Astrocyte of the hippocampus (primary cell): Measurements from ENCODE around the gene ERBB2.
"Not testable (repeated sequence)": the region's sequence is repeated elsewhere in the genome, so short reads cannot be mapped to it uniquely, and the experiment has no call there.

ENCODE experiments used
- DNase-seq: peaks from one replicate; pipeline ENCODE4 v3.0.0; 2011; ENCODE audit warnings: low read depth, low spot score

ERBB2 gene

GRCh38 chr17:39725923-39726322, 26.1 kb downstream of the ERBB2 start:
- DNase-seq: not testable (repeated sequence)

GRCh38 chr17:39726617-39727016, 26.8 kb downstream of the ERBB2 start:
- DNase-seq: no peak

GRCh38 chr17:39727556-39727955, 27.7 kb downstream of the ERBB2 start:
- no peak for DNase-seq

- DNase-seq: no peak
These were observed 29.5 kb downstream of the ERBB2 start for GRCh38 chr17:39729280-39729851.

GRCh38 chr17:39730095-39730921, 30.4 kb downstream of the ERBB2 start, which contains the start of gene MIEN1:
TSS of gene MIEN1 (minus strand) at chr17:39730532. CDS start at chr17:39730495, 37 bp downstream.
- DNase-seq: peak; percentile 95

GRCh38 chr17:39732586-39732985, 32.7 kb downstream of the ERBB2 start:
- no peak for DNase-seq

GRCh38 chr17:39735882-39736281, 36.0 kb downstream of the ERBB2 start:
- no peak for DNase-seq

GRCh38 chr17:39736319-39737165, 36.7 kb downstream of the ERBB2 start:
- no peak for DNase-seq

GRCh38 chr17:39737206-39737759, 37.4 kb downstream of the ERBB2 start:
- DNase-seq: no peak

GRCh38 chr17:39737760-39738567, 38.1 kb downstream of the ERBB2 start, which contains the start of gene GRB7:
TSS of gene GRB7 (plus strand) at chr17:39737938. CDS start at chr17:39742302, 4,364 bp downstream.
- no peak for DNase-seq

- no peak for DNase-seq
These were observed 38.7 kb downstream of the ERBB2 start for GRCh38 chr17:39738568-39738901.

- DNase-seq: peak; percentile 56
These were observed 39.4 kb downstream of the ERBB2 start for GRCh38 chr17:39738983-39739884.

GRCh38 chr17:39739885-39740356, 40.1 kb downstream of the ERBB2 start:
- no peak for DNase-seq

GRCh38 chr17:39740357-39741111, 40.7 kb downstream of the ERBB2 start:
- peak; percentile 62 for DNase-seq

GRCh38 chr17:39742126-39742855, 42.4 kb downstream of the ERBB2 start:
- DNase-seq: no peak

- no peak for DNase-seq
These were observed 43.1 kb downstream of the ERBB2 start for GRCh38 chr17:39742856-39743436.

GRCh38 chr17:39744075-39744835, 44.4 kb downstream of the ERBB2 start:
- no peak for DNase-seq
